DOHH2 (cell line): Measurements from ENCODE around the gene UFL1.
A peak's percentile ranks its signal among the peaks of the same experiment; 100 is the strongest.
"Not testable (repeated sequence)": the region's sequence is repeated elsewhere in the genome, so short reads cannot be mapped to it uniquely, and the experiment has no call there.

Experiments used
- H3F3A ChIP-seq: fragments of 200-600 bp; sonication (generic), shearing (Covaris generic); 2 replicates; pipeline ENCODE4 v1.6.0; 2016; ENCODE audit warnings: antibody characterized with exemption, mild to moderate bottlenecking; ENCODE audit not compliant: control insufficient read depth, insufficient read depth
- H3K27ac ChIP-seq: fragments of 200-600 bp; sonication (generic); 2 replicates; pipeline ENCODE4 v1.5.1; 2014; ENCODE audit warnings: low read depth, mild to moderate bottlenecking, low read length, moderate library complexity
- H3K27me3 ChIP-seq: fragments of 200-600 bp; sonication (generic); 2 replicates; pipeline ENCODE4 v1.6.1; 2014; ENCODE audit warnings: mild to moderate bottlenecking, low read length, mixed read lengths; ENCODE audit not compliant: control insufficient read depth
- H3K36me3 ChIP-seq: fragments of 200-600 bp; sonication (generic); 2 replicates; pipeline ENCODE4 v1.6.1; 2014; ENCODE audit warnings: mild to moderate bottlenecking, low read length, moderate library complexity, mixed read lengths; ENCODE audit not compliant: control insufficient read depth
- H3K4me1 ChIP-seq: fragments of 200-600 bp; sonication (generic); 2 replicates; pipeline ENCODE4 v1.6.1; 2014; ENCODE audit warnings: mild to moderate bottlenecking, low read length, mixed read lengths; ENCODE audit not compliant: control insufficient read depth
- H3K4me2 ChIP-seq: fragments of 200-600 bp; sonication (generic); 2 replicates; pipeline ENCODE4 v1.6.0; 2014; ENCODE audit warnings: mild to moderate bottlenecking, low read length, moderate library complexity
- H3K4me3 ChIP-seq: fragments of 200-600 bp; sonication (generic); 2 replicates; pipeline ENCODE4 v1.5.1; 2014; ENCODE audit warnings: mild to moderate bottlenecking, low read length, mixed read lengths
- H3K79me2 ChIP-seq: fragments of 200-600 bp; sonication (generic); 2 replicates; pipeline ENCODE4 v1.6.1; 2014; ENCODE audit warnings: mild to moderate bottlenecking, low read length, mixed read lengths; ENCODE audit not compliant: control insufficient read depth
- H3K9me2 ChIP-seq: fragments of 200-600 bp; sonication (generic); replicated peaks from 2 replicates; pipeline ENCODE4 v1.6.1; 2014; ENCODE audit warnings: mild to moderate bottlenecking, low read length, mixed read lengths; ENCODE audit not compliant: control insufficient read depth
- H3K9me3 ChIP-seq: fragments of 200-600 bp; sonication (generic); 2 replicates; pipeline ENCODE4 v1.6.1; 2014; ENCODE audit warnings: antibody characterized with exemption, low read length, mixed read lengths; ENCODE audit not compliant: control insufficient read depth, insufficient read depth
- H4K20me1 ChIP-seq: fragments of 200-600 bp; sonication (generic); 2 replicates; pipeline ENCODE4 v1.6.0; 2014; ENCODE audit warnings: low read depth, mild to moderate bottlenecking, antibody characterized with exemption, low read length, moderate library complexity; ENCODE audit not compliant: control insufficient read depth, insufficient read depth
- CTCF ChIP-seq: fragments of 200-600 bp; sonication (generic); IDR thresholded peaks from one replicate; pipeline ENCODE4 v1.5.1; 2014; ENCODE audit warnings: antibody characterized with exemption, mild to moderate bottlenecking, low read depth, low read length; ENCODE audit not compliant: poor library complexity, severe bottlenecking
- EZH2phosphoT487 ChIP-seq: fragments of 200-600 bp; sonication (generic); IDR thresholded peaks from 2 replicates; pipeline ENCODE4 v1.6.1; 2017; ENCODE audit warnings: borderline replicate concordance, mild to moderate bottlenecking, antibody characterized with exemption, low read length, moderate library complexity, mixed read lengths

Gene UFL1

DNA sequence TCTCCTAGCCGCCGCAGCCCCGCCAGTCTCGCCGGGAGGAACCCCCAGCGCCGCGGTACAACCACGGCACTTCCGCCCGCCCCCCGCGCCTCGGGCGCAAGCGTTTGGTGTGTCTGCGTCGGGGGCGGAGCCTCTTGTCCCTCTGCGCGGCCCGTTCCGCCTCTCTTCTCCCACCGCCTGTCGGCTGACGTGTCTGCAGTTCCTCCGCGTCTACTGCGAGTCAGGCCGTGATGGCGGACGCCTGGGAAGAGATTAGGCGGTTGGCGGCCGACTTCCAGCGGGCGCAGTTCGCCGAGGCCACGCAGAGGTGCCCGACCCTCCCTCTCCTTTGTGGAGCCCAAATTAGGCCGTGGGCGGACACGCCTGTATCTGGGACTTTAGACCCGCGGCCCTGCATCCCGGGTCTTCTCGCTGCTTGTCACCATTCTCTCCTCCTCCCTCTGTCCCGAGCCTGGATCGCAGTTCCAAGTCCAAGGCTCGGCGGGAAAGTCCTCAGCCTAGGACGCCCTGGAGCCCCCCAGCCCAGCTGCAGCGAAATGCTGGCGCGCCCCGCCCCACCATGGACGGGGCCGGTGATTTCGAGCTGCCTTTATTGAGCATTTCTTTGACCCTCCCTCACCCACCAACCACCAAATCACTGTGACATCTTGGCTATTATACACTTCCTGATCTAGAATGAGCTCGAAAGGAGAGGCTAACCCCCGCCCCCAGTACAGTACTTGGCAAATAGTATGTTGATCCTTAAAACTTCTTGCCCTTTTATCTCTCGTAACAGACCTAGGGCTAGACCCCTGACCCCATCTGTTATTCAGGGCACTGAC is at the start of gene UFL1:
Gene UFL1, plus strand, starts transcription at position 163 of the 821 bp plus-strand sequence. Its CDS starts 68 bp downstream, at position 231.
- Histone ChIP-seq H3K36me3 (peaks cover 49% of the 10 kb centered on the region), H3K9me2 (no peaks in the 10 kb centered on the region), H3K79me2 (peaks cover 42% of the 10 kb centered on the region), H3K27me3 (no peaks in the 10 kb centered on the region), H3K9me3 (no peaks in the 10 kb centered on the region), H3K4me1 (peaks cover 26% of the 10 kb centered on the region), H3K4me3 (peak within 1 kb of the TSS; percentile 95), H3K27ac (peak within 1 kb of the TSS; percentile 83), H3F3A (no peaks in the 10 kb centered on the region; the same call in 1 of the 2 replicates), H3K4me2 (peak within 1 kb of the TSS; percentile 85), H4K20me1 (no peaks in the 10 kb centered on the region)
- TF ChIP-seq EZH2phosphoT487 (no peak), CTCF (no peak)

DNA sequence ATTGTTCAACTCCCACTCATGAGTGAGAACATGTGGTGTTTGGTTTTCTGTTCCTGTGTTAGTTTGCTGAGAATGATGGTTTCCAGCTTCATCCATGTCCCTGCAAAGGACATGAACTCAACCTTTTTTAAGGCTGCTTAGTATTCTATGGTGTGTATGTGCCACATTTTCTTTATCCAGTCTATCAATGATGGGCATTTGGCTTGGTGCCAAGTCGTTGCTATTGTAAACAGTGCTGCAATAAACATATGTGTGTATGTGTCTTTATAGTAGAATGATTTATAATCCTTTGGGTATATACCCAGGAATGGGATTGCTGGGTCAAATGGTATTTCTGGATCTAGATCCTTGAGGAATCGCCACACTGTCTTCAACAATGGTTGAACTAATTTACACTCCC is 49.3 kb upstream of the UFL1 start:
- not testable (repeated sequence) for H3K9me3 ChIP-seq, H4K20me1 ChIP-seq, H3K4me1 ChIP-seq, H3K27ac ChIP-seq, H3K4me2 ChIP-seq, H3F3A ChIP-seq, H3K4me3 ChIP-seq, H3K27me3 ChIP-seq, H3K9me2 ChIP-seq, H3K79me2 ChIP-seq, H3K36me3 ChIP-seq

- Histone ChIP-seq H3F3A (no peaks in the 10 kb centered on the region), H3K9me2 (no peaks in the 10 kb centered on the region), H3K4me3 (no peak overlapping the region), H3K79me2 (no peaks in the 10 kb centered on the region), H3K27me3 (no peaks in the 10 kb centered on the region), H4K20me1 (no peaks in the 10 kb centered on the region), H3K36me3 (no peaks in the 10 kb centered on the region), H3K4me2 (no peak overlapping the region), H3K4me1 (no peaks in the 10 kb centered on the region), H3K9me3 (no peaks in the 10 kb centered on the region), H3K27ac (no peak overlapping the region)
- TF ChIP-seq EZH2phosphoT487 (no peak), CTCF (no peak)
Observed at GRCh38 chr6:96478695-96479094, 42.9 kb upstream of the UFL1 start.

GRCh38 chr6:96491926-96492325 is 29.7 kb upstream of the UFL1 start:
- H3F3A ChIP-seq, result no peaks in the 10 kb centered on the region
- TF ChIP-seq EZH2phosphoT487 (no peak), CTCF (no peak)

More at GRCh38 chr6:96491926-96492325, 29.7 kb upstream of the UFL1 start:
- no peaks in the 10 kb centered on the region for H3K79me2 ChIP-seq
- H3K4me1 ChIP-seq, result no peaks in the 10 kb centered on the region
- no peaks in the 10 kb centered on the region for H3K9me3 ChIP-seq
- H3K27ac ChIP-seq, result no peak overlapping the region
- no peaks in the 10 kb centered on the region for H3K9me2 ChIP-seq
- H3K4me2 ChIP-seq, result no peak overlapping the region
- H4K20me1 ChIP-seq, result no peaks in the 10 kb centered on the region
- no peak overlapping the region for H3K4me3 ChIP-seq
- no peaks in the 10 kb centered on the region for H3K27me3 ChIP-seq
- H3K36me3 ChIP-seq, result no peaks in the 10 kb centered on the region
